WTC11 (cell line): ENCODE data around the gene TRIP12. TPM values are rescaled to one million over a fixed set of nuclear protein-coding genes. Genes with fewer than 3 reads are reported as not detected.
"Not testable (repeated sequence)": the region's sequence is repeated elsewhere in the genome, so short reads cannot be mapped to it uniquely, and the experiment has no call there.

Source experiments
- ATAC-seq: fragments of 200-7000 bp; cut with Tn5 transposase; 2 replicates; pipeline ENCODE4 v1.10.0; 2021; ENCODE audit warnings: mild to moderate bottlenecking, moderate library complexity
- CTCF ChIA-PET: fragments of 300-600 bp; sonication (Branson Sonifier 250); formaldehyde crosslinking; loops from one replicate; lab custom pipeline; 2021; ENCODE audit warnings: antibody characterized with exemption; lab: Charles Lee
- POLR2A ChIA-PET: fragments of 350-600 bp; sonication (Branson Sonifier 250); formaldehyde crosslinking; loops from one replicate; lab custom pipeline; 2021; ENCODE audit warnings: antibody characterized with exemption; lab: Charles Lee
- DNase-seq: peaks from one replicate; pipeline ENCODE4 v3.0.0; 2021; ENCODE audit warnings: low spot score
- H3K27ac Mint-ChIP-seq: 2 replicates; pipeline ENCODE4 v1.8.0; 2021; ENCODE audit warnings: mixed read lengths
- H3K27me3 Mint-ChIP-seq: 2 replicates; pipeline ENCODE4 v1.8.0; 2021; ENCODE audit warnings: low read depth, mild to moderate bottlenecking, moderate library complexity, mixed read lengths
- H3K36me3 Mint-ChIP-seq: 2 replicates; pipeline ENCODE4 v1.8.0; 2021; ENCODE audit warnings: mixed read lengths
- H3K4me1 Mint-ChIP-seq: 2 replicates; pipeline ENCODE4 v1.8.0; 2022; ENCODE audit warnings: mixed read lengths
- H3K4me3 Mint-ChIP-seq: 2 replicates; pipeline ENCODE4 v1.8.0; 2021; ENCODE audit warnings: mild to moderate bottlenecking, moderate library complexity, mixed read lengths
- H3K9me3 Mint-ChIP-seq: 2 replicates; pipeline ENCODE4 v1.8.0; 2021; ENCODE audit warnings: mixed read lengths
- ATF2 ChIP-seq: sonication (generic); formaldehyde crosslinking; IDR thresholded peaks from 2 replicates; pipeline ENCODE4 v1.8.1; 2022; ENCODE audit warnings: low read depth, missing genetic modification reagents, borderline replicate concordance
- CDX4 ChIP-seq: fragments of 250-450 bp; sonication (Bioruptor Pico); IDR thresholded peaks from 2 replicates; pipeline ENCODE4 v1.9.0; 2021; ENCODE audit warnings: moderate library complexity, mild to moderate bottlenecking, inconsistent platforms, borderline replicate concordance
- E2F1 ChIP-seq: sonication (generic); formaldehyde crosslinking; IDR thresholded peaks from 2 replicates; pipeline ENCODE4 v1.8.0; 2022; ENCODE audit warnings: mild to moderate bottlenecking, missing genetic modification reagents
- E2F5 ChIP-seq: sonication (generic); formaldehyde crosslinking; IDR thresholded peaks from 2 replicates; pipeline ENCODE4 v1.8.1; 2022; ENCODE audit warnings: mild to moderate bottlenecking, moderate library complexity, missing genetic modification reagents
- ESRRA ChIP-seq: sonication (generic); formaldehyde crosslinking; IDR thresholded peaks from 2 replicates; pipeline ENCODE4 v1.8.1; 2022; ENCODE audit warnings: mild to moderate bottlenecking, missing genetic modification reagents, borderline replicate concordance
- FOXJ3 ChIP-seq: sonication (generic); formaldehyde crosslinking; IDR thresholded peaks from 2 replicates; pipeline ENCODE4 v1.9.0; 2021; ENCODE audit warnings: missing genetic modification reagents, mild to moderate bottlenecking, borderline replicate concordance
- GTF2I ChIP-seq: fragments of 250-450 bp; sonication (Bioruptor Pico); conservative IDR thresholded peaks from 2 replicates; pipeline ENCODE4 v1.4.0; 2021; ENCODE audit warnings: mild to moderate bottlenecking
- NFATC4 ChIP-seq: fragments of 250-450 bp; sonication (Bioruptor Pico); IDR thresholded peaks from 2 replicates; pipeline ENCODE4 v1.9.0; 2021; ENCODE audit warnings: mild to moderate bottlenecking
- NR2C2 ChIP-seq: sonication (generic); formaldehyde crosslinking; IDR thresholded peaks from 2 replicates; pipeline ENCODE4 v1.8.0; 2022; ENCODE audit warnings: mild to moderate bottlenecking, missing genetic modification reagents
- NR3C1 ChIP-seq: sonication (generic); formaldehyde crosslinking; conservative IDR thresholded peaks from 2 replicates; pipeline ENCODE4 v1.8.1; 2023; ENCODE audit warnings: low read depth, mild to moderate bottlenecking, missing genetic modification reagents
- PREB ChIP-seq: sonication (generic); formaldehyde crosslinking; IDR thresholded peaks from 2 replicates; pipeline ENCODE4 v1.8.1; 2022; ENCODE audit warnings: mild to moderate bottlenecking, missing genetic modification reagents, moderate library complexity, borderline replicate concordance
- PRRX2 ChIP-seq: fragments of 250-450 bp; sonication (Bioruptor Pico); IDR thresholded peaks from 2 replicates; pipeline ENCODE4 v1.8.0; 2021; ENCODE audit warnings: mild to moderate bottlenecking
- SMAD4 ChIP-seq: sonication (generic); formaldehyde crosslinking; IDR thresholded peaks from 2 replicates; pipeline ENCODE4 v1.8.0; 2022; ENCODE audit warnings: mild to moderate bottlenecking, missing genetic modification reagents
- TCF7 ChIP-seq: sonication (generic); formaldehyde crosslinking; IDR thresholded peaks from 2 replicates; pipeline ENCODE4 v1.8.0; 2022; ENCODE audit warnings: mild to moderate bottlenecking, low read depth, missing genetic modification reagents, moderate library complexity
- USF1 ChIP-seq: sonication (generic); formaldehyde crosslinking; IDR thresholded peaks from 2 replicates; pipeline ENCODE4 v1.8.0; 2022; ENCODE audit warnings: mild to moderate bottlenecking, missing genetic modification reagents
- ZNF121 ChIP-seq: sonication (generic); formaldehyde crosslinking; IDR thresholded peaks from 2 replicates; pipeline ENCODE4 v1.8.0; 2023; ENCODE audit warnings: missing genetic modification reagents
- ZNF281 ChIP-seq: sonication (generic); formaldehyde crosslinking; IDR thresholded peaks from 2 replicates; pipeline ENCODE4 v1.8.0; 2023; ENCODE audit warnings: mild to moderate bottlenecking, missing genetic modification reagents
- ZNF416 ChIP-seq: fragments of 250-450 bp; sonication (Bioruptor Pico); IDR thresholded peaks from 2 replicates; pipeline ENCODE4 v1.9.0; 2021; ENCODE audit warnings: mild to moderate bottlenecking, inconsistent platforms
- ZSCAN18 ChIP-seq: fragments of 250-450 bp; sonication (Bioruptor Pico); IDR thresholded peaks from 2 replicates; pipeline ENCODE4 v2.1.2; 2022; ENCODE audit warnings: mild to moderate bottlenecking, moderate library complexity
- total RNA-seq: library from RNA; stranded (reverse); gene quantifications from 3 replicates; pipeline ENCODE4 v1.2.3, GENCODE V29; 2021

TRIP12 gene
- total RNA-seq, 1 experiment from 2014 or later: 149 TPM

- ATAC-seq: not testable (repeated sequence)
These were observed 179.1 kb downstream of the TRIP12 start for GRCh38 chr2:229742691-229743090.

GRCh38 chr2:229740279-229740678 lies 181.5 kb downstream of the TRIP12 start:
- peaks cover 59% of the 10 kb centered on the region for H3K36me3 Mint-ChIP-seq
- no peak for DNase-seq
- CTCF ChIA-PET: no interaction called here
- TF ChIP-seq ESRRA (CRISPR knock-in tag) (no peak), NFATC4 (CRISPR knock-in tag) (no peak), ZNF416 (CRISPR knock-in tag) (no peak), PREB (CRISPR knock-in tag) (no peak), ZNF121 (CRISPR knock-in tag) (no peak), USF1 (CRISPR knock-in tag) (no peak), PRRX2 (CRISPR knock-in tag) (no peak), TCF7 (no peak), GTF2I (CRISPR knock-in tag) (no peak), ZNF281 (no peak), ZSCAN18 (CRISPR knock-in tag) (no peak), E2F5 (CRISPR knock-in tag) (no peak), NR3C1 (CRISPR knock-in tag) (no peak), ATF2 (no peak), CDX4 (CRISPR knock-in tag) (no peak), SMAD4 (CRISPR knock-in tag) (no peak), E2F1 (CRISPR knock-in tag) (no peak), NR2C2 (CRISPR knock-in tag) (no peak), FOXJ3 (CRISPR knock-in tag) (no peak)
- TF ChIP-seq, all 79 proteins: peak for 0
- H3K4me1 Mint-ChIP-seq: 0 out of 2 replicates have a peak, but pooled peaks cover 3% of the 10 kb centered on the region
- H3K9me3 Mint-ChIP-seq: peaks cover 63% of the 10 kb centered on the region
- H3K27ac Mint-ChIP-seq: no peak overlapping the region
- peaks cover 2% of the 10 kb centered on the region; the same call in 1 of the 2 replicates for H3K27me3 Mint-ChIP-seq
- POLR2A ChIA-PET: no interaction called here
- H3K4me3 Mint-ChIP-seq: no peak overlapping the region
- no peak for ATAC-seq

More at GRCh38 chr2:229742691-229743090, 179.1 kb downstream of the TRIP12 start:
- peaks cover 48% of the 10 kb centered on the region for H3K36me3 Mint-ChIP-seq
- CTCF ChIA-PET, DNase-seq, H3K4me3 Mint-ChIP-seq, H3K27ac Mint-ChIP-seq, POLR2A ChIA-PET, H3K27me3 Mint-ChIP-seq, H3K4me1 Mint-ChIP-seq: not testable (repeated sequence)
- H3K9me3 Mint-ChIP-seq: peaks cover 53% of the 10 kb centered on the region
